HFFc6 (cell line): ENCODE measurements around the gene CCNY. TPM values are rescaled to one million over a fixed set of nuclear protein-coding genes. Genes with fewer than 3 reads are reported as not detected.

Experiments used
- DNase-seq: peaks from one replicate; pipeline ENCODE4 v3.0.0-alpha.2; 2018
- H3K27ac Mint-ChIP-seq: 2 replicates; pipeline ENCODE4 v1.8.0; 2020; ENCODE audit warnings: mild to moderate bottlenecking, mixed read lengths
- H3K27me3 Mint-ChIP-seq: 2 replicates; pipeline ENCODE4 v1.8.0; 2021; ENCODE audit warnings: mild to moderate bottlenecking, moderate library complexity, mixed read lengths; ENCODE audit not compliant: insufficient read depth
- H3K36me3 Mint-ChIP-seq: 2 replicates; pipeline ENCODE4 v1.8.0; 2021; ENCODE audit warnings: low read depth, mixed read lengths
- H3K4me1 Mint-ChIP-seq: 2 replicates; pipeline ENCODE4 v1.8.0; 2020; ENCODE audit warnings: low read depth, mixed read lengths
- H3K4me3 Mint-ChIP-seq: 2 replicates; pipeline ENCODE4 v1.8.0; 2020; ENCODE audit warnings: mild to moderate bottlenecking, moderate library complexity, mixed read lengths
- H3K9me3 Mint-ChIP-seq: 2 replicates; pipeline ENCODE4 v1.8.0; 2020; ENCODE audit warnings: mild to moderate bottlenecking, mixed read lengths
- CTCF ChIP-seq: fragments of 200-600 bp; sonication (generic); IDR thresholded peaks from 2 replicates; pipeline ENCODE4 v1.5.0; 2021; ENCODE audit warnings: antibody characterized with exemption, mild to moderate bottlenecking
- total RNA-seq, 6 experiments: library from RNA; stranded (reverse); fragmentation: NEBNext Ultra II Directional; extraction: Animal tissue kit (Norgen Biotek cat#: 25700); gene quantifications; 2 replicates in 1 of 6; 3 replicates in 5 of 6; pipeline ENCODE4 v1.2.3, GENCODE V29; 2021

The CCNY gene
- total RNA-seq, 6 experiments from 2014 or later: 60.0 to 76.6 (median 69.9) TPM

GRCh38 chr10:35579116-35579515 lies 242.8 kb downstream of the CCNY start:
- no peak for DNase-seq
- H3K4me3 Mint-ChIP-seq: no peak overlapping the region
- peaks cover 27% of the 10 kb centered on the region for H3K4me1 Mint-ChIP-seq
- no peak for TF ChIP-seq CTCF
- H3K9me3 Mint-ChIP-seq: no peaks in the 10 kb centered on the region
- H3K36me3 Mint-ChIP-seq: peaks cover 20% of the 10 kb centered on the region
- peaks cover 19% of the 10 kb centered on the region for H3K27me3 Mint-ChIP-seq
- no peak overlapping the region for H3K27ac Mint-ChIP-seq

- no peak overlapping the region for H3K4me3 Mint-ChIP-seq
- TF ChIP-seq CTCF: no peak
- peaks cover 24% of the 10 kb centered on the region for H3K27me3 Mint-ChIP-seq
- peaks cover 14% of the 10 kb centered on the region for H3K36me3 Mint-ChIP-seq
- DNase-seq: no peak
- H3K27ac Mint-ChIP-seq: no peak overlapping the region
- H3K4me1 Mint-ChIP-seq: peaks cover 20% of the 10 kb centered on the region
- H3K9me3 Mint-ChIP-seq: no peaks in the 10 kb centered on the region
Observed at GRCh38 chr10:35579726-35580422, 243.6 kb downstream of the CCNY start.

- Mint-ChIP-seq H3K36me3 (peaks cover 11% of the 10 kb centered on the region), H3K27ac (no peak overlapping the region)
Observed at GRCh38 chr10:35580423-35580770, 244.1 kb downstream of the CCNY start.

GRCh38 chr10:35581655-35582054 lies 245.3 kb downstream of the CCNY start:
- Mint-ChIP-seq H3K9me3 (no peaks in the 10 kb centered on the region), H3K27me3 (peaks cover 28% of the 10 kb centered on the region)

More at GRCh38 chr10:35580423-35580770, 244.1 kb downstream of the CCNY start:
- Mint-ChIP-seq H3K4me3 (no peak overlapping the region), H3K9me3 (no peaks in the 10 kb centered on the region), H3K27me3 (peaks cover 25% of the 10 kb centered on the region), H3K4me1 (peaks cover 14% of the 10 kb centered on the region)
- no peak for DNase-seq
- no peak for TF ChIP-seq CTCF

GRCh38 chr10:35584946-35585345 lies 248.6 kb downstream of the CCNY start:
- Mint-ChIP-seq H3K36me3 (no peaks in the 10 kb centered on the region), H3K4me1 (no peaks in the 10 kb centered on the region), H3K9me3 (no peaks in the 10 kb centered on the region), H3K4me3 (no peak overlapping the region), H3K27ac (no peak overlapping the region), H3K27me3 (peaks cover 36% of the 10 kb centered on the region)
- no peak for DNase-seq
- TF ChIP-seq CTCF: no peak

More at GRCh38 chr10:35581655-35582054, 245.3 kb downstream of the CCNY start:
- H3K27ac Mint-ChIP-seq: no peak overlapping the region
- no peak for TF ChIP-seq CTCF
- no peak overlapping the region for H3K4me3 Mint-ChIP-seq
- H3K36me3 Mint-ChIP-seq: peaks cover 6% of the 10 kb centered on the region
- peaks cover 11% of the 10 kb centered on the region for H3K4me1 Mint-ChIP-seq
- no peak for DNase-seq
